Testis (tissue), 3 donors: ENCODE measurements around the gene WDR12. TPM values are rescaled to one million over a fixed set of nuclear protein-coding genes. Genes with fewer than 3 reads are reported as not detected.

Experiments
- DNase-seq: peaks from one replicate; pipeline ENCODE4 v3.0.0-alpha.2; 2019
- H3K27ac ChIP-seq, 2 donors: fragments of 200-600 bp; sonication (generic); one replicate each; pipeline ENCODE4 v1.5.1; 2019
- H3K27me3 ChIP-seq: fragments of 200-600 bp; sonication (generic); one replicate; pipeline ENCODE4 v1.5.1; 2019
- H3K36me3 ChIP-seq: fragments of 200-600 bp; sonication (generic); one replicate; pipeline ENCODE4 v1.5.1; 2017; ENCODE audit warnings: low read depth; ENCODE audit errors: missing control alignments
- H3K4me1 ChIP-seq: fragments of 200-600 bp; sonication (generic); one replicate; pipeline ENCODE4 v1.5.1; 2019
- H3K4me3 ChIP-seq, 2 donors: fragments of 200-600 bp; sonication (generic); one replicate each; pipeline ENCODE4 v1.5.1; 2017 to 2019
- H3K9me3 ChIP-seq: fragments of 200-600 bp; sonication (generic); one replicate; pipeline ENCODE4 v1.5.1; 2017
- POLR2A ChIP-seq: fragments of 450-650 bp; IDR thresholded peaks from one replicate; pipeline ENCODE4 v1.6.1; 2017; ENCODE audit warnings: antibody characterized with exemption, mild to moderate bottlenecking, moderate library complexity
- WGBS, 2 donors: methylation state at CpG; one replicate each; pipeline ENCODE4 v1.1.5; 2018; 5-methylcytosine and 5-hydroxymethylcytosine counted together
- intact Hi-C: fragments of 100-400 bp; cut with DNase I; formaldehyde crosslinking; loops from one replicate; pipeline ENCODE4 v1.15.1; 2023; ENCODE audit warnings: low total_unique reads
- polyA plus RNA-seq: library from polyadenylated mRNA; stranded (reverse); fragments of 350-450 nt; fragmentation: Illumina TruSeq; extraction: RNeasy Lipid Tissue Mini Kit (QIAGEN cat#74804); gene quantifications from one replicate; pipeline ENCODE4 v1.2.3, GENCODE V29; 2014; ENCODE audit warnings: low read depth, low replicate concordance; ENCODE audit not compliant: insufficient read depth
- total RNA-seq, 2 donors: library from RNA; depleted of rRNA; stranded (reverse); fragments of >200 nt; gene quantifications; one replicate each; pipeline ENCODE4 v1.2.3, GENCODE V29; 2016
- TF ChIP-seq, protein P1 (sequence below), 3 experiments: fragments of 450-650 bp in 2 of 3; fragments of 200-600 bp in 1 of 3; sonication (generic) in 1 of 3; IDR thresholded peaks; one replicate each; pipeline ENCODE4 v1.5.1; 2016 to 2019; ENCODE audit warnings: antibody characterized with exemption in 3 of 3, mild to moderate bottlenecking in 2 of 3, moderate library complexity in 1 of 3

Gene WDR12
- total and polyA plus RNA-seq, 3 donors from 2014 or later: 17.1 to 64.7 (median 17.2) TPM

DNA sequence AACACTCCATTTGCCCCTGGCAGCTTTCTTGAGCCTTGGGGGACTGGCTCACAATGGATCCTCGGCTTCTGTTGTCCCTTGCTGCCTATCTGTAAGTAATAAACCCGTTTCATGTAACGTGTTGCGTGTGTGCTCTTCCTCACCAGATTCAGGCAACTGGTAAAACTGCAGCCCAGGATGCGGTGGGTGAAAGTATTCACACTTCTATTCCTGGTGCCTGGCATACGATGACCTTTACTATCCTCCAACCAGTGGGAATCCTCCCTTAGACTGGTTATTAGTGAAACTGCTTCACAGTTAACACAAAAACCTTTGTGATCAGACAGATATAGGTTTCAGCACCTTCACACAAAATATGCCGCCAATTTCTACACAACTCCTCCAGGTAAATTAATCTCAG is 26.3 kb downstream of the WDR12 start:
- no peaks in the 10 kb centered on the region for H3K36me3 ChIP-seq
- DNase-seq: no peak
- no peaks in the 10 kb centered on the region for H3K27me3 ChIP-seq
- peaks cover 5% of the 10 kb centered on the region for H3K4me1 ChIP-seq
- TF ChIP-seq POLR2A: no peak
- TF ChIP-seq, protein P1, sequence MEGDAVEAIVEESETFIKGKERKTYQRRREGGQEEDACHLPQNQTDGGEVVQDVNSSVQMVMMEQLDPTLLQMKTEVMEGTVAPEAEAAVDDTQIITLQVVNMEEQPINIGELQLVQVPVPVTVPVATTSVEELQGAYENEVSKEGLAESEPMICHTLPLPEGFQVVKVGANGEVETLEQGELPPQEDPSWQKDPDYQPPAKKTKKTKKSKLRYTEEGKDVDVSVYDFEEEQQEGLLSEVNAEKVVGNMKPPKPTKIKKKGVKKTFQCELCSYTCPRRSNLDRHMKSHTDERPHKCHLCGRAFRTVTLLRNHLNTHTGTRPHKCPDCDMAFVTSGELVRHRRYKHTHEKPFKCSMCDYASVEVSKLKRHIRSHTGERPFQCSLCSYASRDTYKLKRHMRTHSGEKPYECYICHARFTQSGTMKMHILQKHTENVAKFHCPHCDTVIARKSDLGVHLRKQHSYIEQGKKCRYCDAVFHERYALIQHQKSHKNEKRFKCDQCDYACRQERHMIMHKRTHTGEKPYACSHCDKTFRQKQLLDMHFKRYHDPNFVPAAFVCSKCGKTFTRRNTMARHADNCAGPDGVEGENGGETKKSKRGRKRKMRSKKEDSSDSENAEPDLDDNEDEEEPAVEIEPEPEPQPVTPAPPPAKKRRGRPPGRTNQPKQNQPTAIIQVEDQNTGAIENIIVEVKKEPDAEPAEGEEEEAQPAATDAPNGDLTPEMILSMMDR (IDR thresholded peaks at IDR 0.05): no peak
- intact Hi-C loops: no loop called here
- WGBS, 2 donors: 54 to 75% methylated on average over 7 of the region's 7 CpGs
- no peaks in the 10 kb centered on the region for H3K9me3 ChIP-seq
- H3K4me3 ChIP-seq: no peak overlapping the region
- no peak overlapping the region for H3K27ac ChIP-seq

DNA sequence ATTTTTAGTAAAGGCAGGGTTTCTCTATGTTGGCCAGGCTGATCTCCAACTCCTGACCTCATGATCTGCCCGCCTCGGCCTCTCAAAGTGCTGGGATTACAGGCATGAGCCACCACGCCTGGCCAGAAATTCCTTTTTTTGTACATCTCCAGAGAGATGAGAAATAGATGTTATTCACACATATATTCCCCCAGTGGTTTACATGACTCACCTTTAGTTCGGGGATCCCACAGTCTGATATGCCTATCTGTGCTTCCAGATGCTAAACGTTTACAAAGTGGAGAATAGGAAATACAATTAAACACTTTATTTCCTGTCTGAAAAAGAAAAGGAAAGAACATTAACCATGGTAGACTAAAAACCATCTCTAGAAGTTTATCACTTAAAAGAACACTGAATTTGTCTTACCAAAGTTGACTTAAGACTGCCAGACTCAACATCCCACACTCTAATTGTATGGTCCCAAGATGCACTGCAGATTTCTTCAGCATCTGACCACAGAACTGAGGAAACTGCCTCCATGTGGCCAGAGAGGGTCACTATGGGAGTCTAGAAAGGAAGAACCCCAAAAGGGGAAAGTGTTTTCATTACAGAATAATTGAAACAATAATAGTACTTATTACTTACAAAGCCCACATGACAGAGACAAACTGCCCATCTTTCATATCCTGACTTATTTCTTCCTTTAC is 27.3 kb downstream of the WDR12 start:
- H3K27me3 ChIP-seq: no peaks in the 10 kb centered on the region
- WGBS, 2 donors: 77 to 80% methylated on average over 5 of the region's 5 CpGs

DNA sequence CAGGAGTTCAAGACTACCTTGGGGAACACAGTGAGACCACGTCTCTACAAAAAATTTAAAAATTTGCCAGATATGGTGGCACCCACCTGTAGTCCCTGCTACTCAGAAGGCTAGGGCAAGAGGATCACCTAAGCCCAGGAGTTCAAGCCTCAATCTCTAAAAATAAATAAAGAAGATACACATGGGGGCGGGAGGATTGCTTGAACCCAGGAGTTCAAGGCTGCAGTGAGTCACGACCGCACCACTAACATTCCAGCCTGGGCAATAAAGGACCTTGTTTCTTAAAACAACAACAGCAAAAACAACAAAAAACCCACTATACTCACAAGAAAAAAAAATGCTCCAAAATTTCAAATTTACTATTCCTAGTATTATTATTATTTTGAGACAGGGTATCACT is 29.9 kb downstream of the WDR12 start:
- Histone ChIP-seq H3K27ac (no peak overlapping the region), H3K4me1 (peaks cover 5% of the 10 kb centered on the region), H3K36me3 (no peaks in the 10 kb centered on the region), H3K27me3 (no peaks in the 10 kb centered on the region), H3K9me3 (no peaks in the 10 kb centered on the region), H3K4me3 (no peak overlapping the region)
- TF ChIP-seq, protein P1 (IDR thresholded peaks at IDR 0.05): no peak
- no peak for TF ChIP-seq POLR2A
- no peak for DNase-seq
- intact Hi-C loops: no loop called here
- 81 to 90% methylated on average over 4 of the region's 4 CpGs for WGBS, 2 donors

More for the DNA sequence above, 27.3 kb downstream of the WDR12 start:
- intact Hi-C loops: no loop called here
- no peak for TF ChIP-seq POLR2A
- TF ChIP-seq, protein P1 (IDR thresholded peaks at IDR 0.05): no peak
- Histone ChIP-seq H3K9me3 (no peaks in the 10 kb centered on the region), H3K36me3 (no peaks in the 10 kb centered on the region), H3K27ac (no peak overlapping the region), H3K4me1 (peaks cover 5% of the 10 kb centered on the region), H3K4me3 (no peak overlapping the region)
- no peak for DNase-seq

DNA sequence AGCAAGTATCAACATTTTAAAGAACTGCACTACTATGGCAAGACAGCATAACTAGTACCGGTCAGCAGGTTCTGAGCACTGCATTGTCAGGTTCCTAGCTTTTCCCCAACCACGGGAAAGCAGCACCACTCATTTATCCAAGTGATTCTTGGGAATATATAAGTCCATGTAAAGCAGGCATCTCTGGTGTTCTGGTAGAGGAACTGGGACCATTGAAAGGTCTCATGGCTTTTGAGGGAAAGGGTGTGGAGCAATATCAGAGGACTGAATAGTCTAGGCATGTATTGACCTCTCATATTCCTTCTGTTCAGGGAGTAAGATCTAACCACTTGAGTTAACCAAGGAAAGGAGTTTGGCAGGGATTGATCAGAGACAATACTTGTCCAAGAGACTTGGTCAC is 33.8 kb downstream of the WDR12 start:
- WGBS, 2 donors: 96% methylated on average over 2 of the region's 2 CpGs

More for the DNA sequence above, 33.8 kb downstream of the WDR12 start:
- Histone ChIP-seq H3K4me3 (no peak overlapping the region), H3K9me3 (no peaks in the 10 kb centered on the region), H3K27me3 (no peaks in the 10 kb centered on the region), H3K36me3 (no peaks in the 10 kb centered on the region), H3K4me1 (no peaks in the 10 kb centered on the region), H3K27ac (no peak overlapping the region)
- no peak for DNase-seq
- TF ChIP-seq, protein P1 (IDR thresholded peaks at IDR 0.05): no peak
- intact Hi-C loops: no loop called here
